SK-N-SH (cell line): Measurements from ENCODE around the gene NIPAL3.

Experiments
- POLR2AphosphoS5 ChIP-seq: IDR thresholded peaks from 2 replicates; pipeline ENCODE4 v1.6.1; 2012; ENCODE audit warnings: low read depth, low read length
- RAD21 ChIP-seq: IDR thresholded peaks from 2 replicates; pipeline ENCODE4 v1.6.1; 2012; ENCODE audit warnings: mild to moderate bottlenecking, low read length
- TF ChIP-seq, protein P1 (sequence below): fragments of 200-600 bp; sonication (generic); IDR thresholded peaks from 2 replicates; pipeline ENCODE4 v1.6.1; 2017; ENCODE audit warnings: antibody characterized with exemption, mild to moderate bottlenecking, moderate library complexity
- TF ChIP-seq, protein P2 (sequence below): IDR thresholded peaks from 2 replicates; pipeline ENCODE4 v1.6.1; 2012; ENCODE audit warnings: mild to moderate bottlenecking, low read depth, low read length, moderate library complexity

DNA sequence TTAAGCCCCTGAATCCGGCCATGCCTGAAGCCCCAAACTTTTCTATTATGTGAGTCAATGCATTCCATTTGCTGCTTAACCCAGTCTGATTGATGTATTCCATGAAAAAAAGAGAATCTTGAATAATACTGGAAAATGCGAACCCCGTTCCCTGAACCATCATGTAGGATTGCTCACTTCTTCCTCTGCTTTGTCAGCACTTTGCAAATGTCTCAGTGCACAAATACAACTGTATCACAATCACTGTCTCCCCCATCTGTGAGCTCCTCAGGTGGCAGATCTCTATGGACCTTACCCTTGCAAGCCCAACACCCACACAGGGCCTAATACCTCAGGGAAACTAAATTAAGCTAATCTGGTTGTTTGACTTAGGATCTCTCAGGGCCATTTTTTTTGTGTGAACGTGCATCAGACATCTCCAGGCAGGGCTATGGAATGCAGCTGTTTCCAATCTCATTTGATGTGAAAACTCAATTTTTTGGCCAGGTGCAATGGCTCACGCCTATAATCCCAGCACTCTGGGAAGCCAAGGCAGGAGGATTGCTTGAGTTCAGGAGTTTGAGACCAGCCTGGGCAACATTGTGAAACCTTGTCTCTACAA is 84.9 kb downstream of the NIPAL3 start:
- TF ChIP-seq, protein P1, sequence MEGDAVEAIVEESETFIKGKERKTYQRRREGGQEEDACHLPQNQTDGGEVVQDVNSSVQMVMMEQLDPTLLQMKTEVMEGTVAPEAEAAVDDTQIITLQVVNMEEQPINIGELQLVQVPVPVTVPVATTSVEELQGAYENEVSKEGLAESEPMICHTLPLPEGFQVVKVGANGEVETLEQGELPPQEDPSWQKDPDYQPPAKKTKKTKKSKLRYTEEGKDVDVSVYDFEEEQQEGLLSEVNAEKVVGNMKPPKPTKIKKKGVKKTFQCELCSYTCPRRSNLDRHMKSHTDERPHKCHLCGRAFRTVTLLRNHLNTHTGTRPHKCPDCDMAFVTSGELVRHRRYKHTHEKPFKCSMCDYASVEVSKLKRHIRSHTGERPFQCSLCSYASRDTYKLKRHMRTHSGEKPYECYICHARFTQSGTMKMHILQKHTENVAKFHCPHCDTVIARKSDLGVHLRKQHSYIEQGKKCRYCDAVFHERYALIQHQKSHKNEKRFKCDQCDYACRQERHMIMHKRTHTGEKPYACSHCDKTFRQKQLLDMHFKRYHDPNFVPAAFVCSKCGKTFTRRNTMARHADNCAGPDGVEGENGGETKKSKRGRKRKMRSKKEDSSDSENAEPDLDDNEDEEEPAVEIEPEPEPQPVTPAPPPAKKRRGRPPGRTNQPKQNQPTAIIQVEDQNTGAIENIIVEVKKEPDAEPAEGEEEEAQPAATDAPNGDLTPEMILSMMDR: no peak
- TF ChIP-seq POLR2AphosphoS5 (no peak), RAD21 (no peak)
- TF ChIP-seq, protein P2, sequence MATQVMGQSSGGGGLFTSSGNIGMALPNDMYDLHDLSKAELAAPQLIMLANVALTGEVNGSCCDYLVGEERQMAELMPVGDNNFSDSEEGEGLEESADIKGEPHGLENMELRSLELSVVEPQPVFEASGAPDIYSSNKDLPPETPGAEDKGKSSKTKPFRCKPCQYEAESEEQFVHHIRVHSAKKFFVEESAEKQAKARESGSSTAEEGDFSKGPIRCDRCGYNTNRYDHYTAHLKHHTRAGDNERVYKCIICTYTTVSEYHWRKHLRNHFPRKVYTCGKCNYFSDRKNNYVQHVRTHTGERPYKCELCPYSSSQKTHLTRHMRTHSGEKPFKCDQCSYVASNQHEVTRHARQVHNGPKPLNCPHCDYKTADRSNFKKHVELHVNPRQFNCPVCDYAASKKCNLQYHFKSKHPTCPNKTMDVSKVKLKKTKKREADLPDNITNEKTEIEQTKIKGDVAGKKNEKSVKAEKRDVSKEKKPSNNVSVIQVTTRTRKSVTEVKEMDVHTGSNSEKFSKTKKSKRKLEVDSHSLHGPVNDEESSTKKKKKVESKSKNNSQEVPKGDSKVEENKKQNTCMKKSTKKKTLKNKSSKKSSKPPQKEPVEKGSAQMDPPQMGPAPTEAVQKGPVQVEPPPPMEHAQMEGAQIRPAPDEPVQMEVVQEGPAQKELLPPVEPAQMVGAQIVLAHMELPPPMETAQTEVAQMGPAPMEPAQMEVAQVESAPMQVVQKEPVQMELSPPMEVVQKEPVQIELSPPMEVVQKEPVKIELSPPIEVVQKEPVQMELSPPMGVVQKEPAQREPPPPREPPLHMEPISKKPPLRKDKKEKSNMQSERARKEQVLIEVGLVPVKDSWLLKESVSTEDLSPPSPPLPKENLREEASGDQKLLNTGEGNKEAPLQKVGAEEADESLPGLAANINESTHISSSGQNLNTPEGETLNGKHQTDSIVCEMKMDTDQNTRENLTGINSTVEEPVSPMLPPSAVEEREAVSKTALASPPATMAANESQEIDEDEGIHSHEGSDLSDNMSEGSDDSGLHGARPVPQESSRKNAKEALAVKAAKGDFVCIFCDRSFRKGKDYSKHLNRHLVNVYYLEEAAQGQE: no peak
